ENCODE results near the gene GLI3.

The GLI3 gene

DNA sequence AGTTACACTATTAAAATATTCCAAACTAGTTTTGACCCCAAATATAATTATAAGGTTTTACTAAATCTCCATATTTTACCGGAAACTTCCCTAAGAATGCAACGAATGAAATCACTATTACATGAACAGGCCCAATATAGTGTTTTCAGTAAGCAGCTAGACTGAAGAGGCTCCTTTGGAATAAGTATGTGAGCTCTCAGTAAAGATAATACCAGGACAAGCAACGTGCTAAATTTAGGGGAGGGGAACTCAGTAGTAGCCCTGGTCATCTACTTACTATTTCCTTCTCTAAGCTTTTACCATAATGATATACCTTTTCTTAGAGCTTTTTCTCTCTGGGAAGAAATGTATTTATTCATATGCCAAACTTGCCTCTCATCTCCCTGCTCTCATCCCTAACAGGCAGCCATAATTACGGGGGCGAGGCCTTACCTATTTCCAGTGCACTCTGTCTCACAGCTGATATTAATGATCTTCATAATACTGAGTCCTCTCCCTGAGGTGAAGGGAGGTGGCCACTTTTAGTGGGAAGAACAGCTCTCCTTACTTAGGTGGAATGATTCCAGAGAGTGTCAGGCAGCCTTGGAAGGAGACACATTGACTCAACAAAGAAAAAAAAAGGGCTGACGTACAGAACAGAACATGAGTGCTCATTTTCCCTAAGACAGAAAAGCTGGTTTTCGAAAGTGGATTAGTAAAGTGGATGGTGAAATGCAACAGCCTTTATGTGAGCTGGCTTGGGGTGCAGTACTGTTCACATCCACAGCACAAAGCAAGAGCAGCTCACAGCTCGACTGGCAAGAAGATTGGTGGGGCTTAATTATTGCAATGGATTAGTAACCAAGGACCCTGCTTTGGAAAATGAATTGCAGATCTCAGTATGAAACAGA, 165.4 kb downstream of the GLI3 start:
- no peak for DNase-seq

DNA sequence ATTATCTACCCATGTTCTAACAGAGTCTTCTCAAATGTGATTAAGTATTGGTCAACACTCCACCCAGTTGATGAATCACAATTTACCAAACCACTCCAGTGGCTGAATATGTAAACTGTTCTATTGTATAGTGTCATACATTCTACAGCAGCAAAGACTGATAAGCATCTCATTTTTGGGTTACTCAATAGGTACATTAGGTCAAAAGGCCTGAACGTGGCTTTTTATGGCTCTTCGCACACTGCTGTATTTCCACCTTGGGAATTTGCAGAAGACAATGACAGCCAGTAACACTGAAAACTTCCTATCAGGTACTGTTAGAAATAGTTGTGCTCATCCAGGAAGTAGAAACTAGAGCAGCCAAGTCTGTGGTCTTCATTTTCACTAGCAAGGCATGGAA, 166.9 kb downstream of the GLI3 start:
- no peak for DNase-seq

DNA sequence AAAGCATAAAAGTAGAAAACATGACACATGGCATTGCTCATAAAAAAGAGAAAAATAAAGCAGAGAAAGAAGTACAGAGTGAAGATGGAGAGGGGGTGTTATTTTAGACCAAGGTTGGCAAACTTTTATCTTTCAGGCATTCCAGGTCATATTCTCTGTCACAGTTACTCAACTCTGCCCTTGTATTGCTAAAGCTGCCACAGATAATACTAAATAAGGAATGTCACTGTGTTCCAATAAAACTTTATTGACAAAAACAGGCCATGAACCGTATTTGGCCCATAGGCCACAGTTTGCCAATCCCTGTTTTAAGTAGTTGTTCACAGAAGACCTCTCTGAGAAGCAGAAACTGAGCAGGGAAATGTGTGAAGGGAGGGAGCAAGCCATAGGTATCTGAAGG, 167.4 kb downstream of the GLI3 start:
- no peak for DNase-seq

DNA sequence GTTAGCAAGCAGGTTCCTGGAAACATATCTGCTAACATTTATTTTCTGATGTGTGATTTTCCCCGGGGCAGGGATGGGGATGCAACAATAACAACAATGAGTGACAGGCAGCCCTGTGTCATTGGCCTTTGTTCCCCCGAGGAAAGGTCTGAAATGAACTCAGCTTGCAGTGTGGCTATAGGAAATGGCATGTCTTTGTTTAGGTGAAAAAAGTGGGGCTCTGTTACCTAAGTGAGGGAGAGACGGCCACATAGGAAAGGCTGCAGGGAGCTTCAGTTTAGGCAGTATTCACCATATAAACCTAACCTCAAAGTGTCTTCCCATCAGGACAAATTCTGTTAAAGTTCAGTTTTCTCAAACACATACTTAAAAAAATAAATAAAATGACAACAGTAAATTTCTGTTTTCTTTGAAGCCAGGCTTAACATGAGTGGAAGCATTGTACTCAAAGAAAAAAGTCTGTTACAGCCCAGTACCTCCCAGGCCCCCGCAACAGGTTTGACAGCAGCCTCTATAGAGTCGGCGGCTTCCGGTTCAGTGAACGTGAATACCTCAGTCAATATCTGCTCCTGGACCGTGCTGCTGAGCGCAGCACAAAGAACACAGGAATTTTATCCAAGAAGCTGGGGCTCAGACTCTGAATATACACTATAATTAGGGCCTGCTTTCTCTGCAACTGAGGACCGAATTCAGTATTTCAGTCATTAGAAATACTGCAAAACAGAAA, 168.3 kb downstream of the GLI3 start:
- DNase-seq = no peak

DNA sequence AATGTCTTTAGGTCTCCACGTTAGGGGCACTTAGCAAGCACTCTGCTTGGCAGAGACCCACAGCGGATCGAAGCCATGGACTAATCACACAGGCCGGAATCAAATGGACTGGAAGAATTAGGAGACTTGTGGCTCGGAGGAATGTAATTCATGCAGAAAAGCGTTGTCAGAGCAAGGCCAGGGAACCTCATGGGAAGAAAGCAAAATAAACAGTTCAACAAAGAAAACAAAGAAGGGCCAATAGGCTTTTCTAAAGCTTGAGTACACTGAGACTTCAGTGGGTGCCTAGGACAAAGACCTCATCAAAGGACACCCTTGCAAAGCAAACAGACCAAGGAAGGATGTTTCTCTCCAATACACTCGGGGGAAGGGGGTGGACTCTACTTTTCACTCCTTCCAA, 171.1 kb downstream of the GLI3 start:
- no peak for DNase-seq

DNA sequence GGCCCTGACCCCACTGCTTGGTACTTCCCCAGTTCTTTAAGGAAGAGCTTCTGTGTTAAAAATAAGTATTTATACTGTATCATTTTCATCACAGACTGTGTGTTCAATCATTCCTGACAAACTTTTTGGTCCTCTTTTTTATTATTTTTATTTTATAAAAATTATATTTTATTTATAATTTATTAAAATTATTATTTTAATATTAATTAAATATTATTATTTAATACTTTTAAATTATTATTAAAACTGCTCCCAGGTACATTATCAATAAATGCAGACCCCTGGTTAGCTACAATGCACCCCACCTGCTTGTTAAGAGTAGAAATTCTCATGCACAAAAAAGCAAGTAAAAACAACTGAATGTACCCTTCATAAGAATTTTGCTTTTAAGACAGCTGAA, 172.0 kb downstream of the GLI3 start:
- no peak for DNase-seq

DNA sequence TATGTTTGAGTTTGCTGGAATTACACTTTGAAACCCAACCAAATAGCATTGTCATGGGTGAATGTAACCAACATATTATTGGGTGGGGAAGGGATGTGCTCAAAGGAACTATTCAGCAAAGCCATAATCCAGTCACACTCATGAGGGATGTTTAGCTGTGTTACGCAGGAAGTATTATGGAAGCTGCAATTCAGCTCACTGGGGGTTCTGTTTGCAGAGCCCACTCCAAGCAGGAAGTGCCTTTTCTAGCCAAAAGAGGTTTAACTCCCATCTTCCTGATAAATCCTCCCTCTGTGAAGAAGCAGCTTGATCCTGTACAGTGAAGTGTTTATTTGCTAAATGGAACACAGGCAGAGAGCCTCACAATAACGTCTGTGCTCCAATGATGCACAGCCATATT, 172.5 kb downstream of the GLI3 start:
- DNase-seq = no peak

DNA sequence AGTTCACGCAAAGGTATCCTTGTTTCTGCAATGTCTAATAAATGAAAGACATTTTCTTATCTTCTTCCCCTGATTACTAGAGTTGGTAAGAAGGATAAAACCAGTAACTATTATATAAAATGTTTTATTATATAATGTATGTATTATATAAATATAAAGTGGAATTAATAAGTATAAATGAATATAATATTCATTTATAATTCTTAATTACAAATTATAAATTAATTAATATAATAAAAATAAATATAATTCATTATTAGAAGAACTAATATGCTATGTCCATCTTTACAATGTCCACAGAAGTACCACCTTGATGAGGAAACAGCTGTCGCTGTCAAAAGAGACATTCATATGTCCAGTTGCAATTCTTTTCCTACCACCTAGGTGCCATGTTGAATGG, 177.7 kb downstream of the GLI3 start:
- DNase-seq = no peak

DNA sequence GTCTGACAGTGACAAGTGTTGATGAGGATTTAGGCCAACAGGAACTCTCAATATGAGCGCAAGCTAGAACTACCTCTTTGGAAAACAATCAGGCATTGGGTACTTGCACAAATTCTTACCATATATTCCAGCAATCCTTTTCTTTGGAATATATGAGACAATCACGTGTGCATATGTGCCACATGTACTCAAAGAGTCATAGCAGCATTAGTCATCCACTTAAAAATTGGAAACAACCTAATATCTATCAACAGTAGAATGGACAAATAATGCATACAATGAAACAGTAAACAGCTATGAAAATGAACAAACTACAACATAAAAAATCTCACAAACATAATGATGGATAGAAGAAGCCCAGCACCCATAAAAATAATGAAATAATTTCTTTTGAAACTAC, 179.7 kb downstream of the GLI3 start:
- DNase-seq = no peak

DNA sequence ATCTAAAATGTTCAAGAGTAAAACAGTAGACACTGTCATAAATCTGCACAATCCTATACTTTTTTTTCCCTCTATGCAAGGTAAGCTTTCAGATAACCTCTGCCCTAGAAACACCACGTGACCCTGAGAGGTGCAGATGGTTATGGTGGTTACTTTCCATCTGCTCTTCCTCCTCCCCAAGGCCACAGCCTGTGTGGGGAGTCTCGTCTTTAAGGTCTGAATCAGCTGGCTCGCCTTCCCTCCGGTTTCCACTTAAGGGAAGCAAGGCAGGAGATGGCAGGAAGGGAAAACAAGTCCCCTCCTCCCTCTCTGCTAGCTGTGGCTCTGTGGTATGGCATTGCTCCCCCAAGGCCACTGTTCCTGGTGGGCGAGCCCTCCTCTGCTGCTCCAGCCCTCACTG, 181.8 kb downstream of the GLI3 start:
- DNase-seq = no peak

DNA sequence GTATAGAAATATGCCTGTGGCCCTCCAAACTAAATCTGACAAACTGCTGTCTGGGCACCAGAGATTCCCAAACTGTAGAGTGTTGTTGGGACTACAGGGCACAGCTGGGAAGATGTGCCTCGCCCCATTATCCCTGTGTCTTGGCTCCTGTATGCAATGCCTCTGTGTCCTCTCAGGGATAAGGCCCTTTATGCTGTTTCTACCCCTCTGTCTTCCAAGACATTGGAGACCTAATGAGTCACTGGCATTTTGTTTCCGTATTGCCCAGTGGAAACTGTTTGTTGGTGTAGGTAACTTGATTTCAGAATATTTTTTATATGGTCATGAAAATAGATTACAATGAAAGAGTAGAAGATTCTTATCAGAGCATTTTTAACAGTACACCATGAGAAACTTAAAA, 183.2 kb downstream of the GLI3 start:
- no peak for DNase-seq

DNA sequence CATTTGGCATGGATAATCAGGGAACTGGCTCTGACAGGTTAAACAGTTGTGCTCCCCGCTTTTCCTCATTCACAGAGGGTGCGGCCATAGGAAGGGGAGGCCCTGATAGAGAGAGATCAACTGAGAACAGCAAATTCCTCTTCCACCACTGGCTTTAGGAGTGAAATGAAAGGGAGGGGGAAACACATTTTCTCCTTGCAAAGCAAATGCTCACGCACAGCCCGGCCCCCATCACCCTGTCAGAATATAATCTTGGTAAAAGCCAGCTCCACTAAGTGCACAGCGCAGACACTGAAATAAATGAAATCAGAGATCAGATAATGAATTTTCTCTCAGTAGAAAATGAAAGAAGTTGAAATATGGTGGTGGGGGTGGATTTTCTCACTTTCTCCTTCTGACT, 187.2 kb downstream of the GLI3 start:
- no peak for DNase-seq

DNA sequence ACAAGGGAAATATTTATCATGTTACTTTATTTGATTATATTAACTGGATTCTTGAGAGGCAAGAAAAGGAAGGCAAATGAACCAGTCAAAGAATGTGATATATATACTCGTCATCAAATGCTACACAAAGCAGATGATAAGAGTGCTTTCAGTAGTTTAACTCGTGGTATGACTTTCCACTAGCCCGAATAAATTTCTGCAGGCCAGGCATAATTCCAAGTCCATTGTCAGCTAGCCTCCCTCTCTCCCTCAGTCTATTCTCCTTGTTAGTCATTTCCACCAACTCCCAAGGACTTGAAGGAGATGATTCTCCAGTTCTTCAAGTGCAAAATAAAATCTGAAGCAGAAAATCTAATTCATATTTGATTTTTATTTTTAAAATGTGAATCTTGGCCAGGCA, 190.5 kb downstream of the GLI3 start:
- no peak for DNase-seq

DNA sequence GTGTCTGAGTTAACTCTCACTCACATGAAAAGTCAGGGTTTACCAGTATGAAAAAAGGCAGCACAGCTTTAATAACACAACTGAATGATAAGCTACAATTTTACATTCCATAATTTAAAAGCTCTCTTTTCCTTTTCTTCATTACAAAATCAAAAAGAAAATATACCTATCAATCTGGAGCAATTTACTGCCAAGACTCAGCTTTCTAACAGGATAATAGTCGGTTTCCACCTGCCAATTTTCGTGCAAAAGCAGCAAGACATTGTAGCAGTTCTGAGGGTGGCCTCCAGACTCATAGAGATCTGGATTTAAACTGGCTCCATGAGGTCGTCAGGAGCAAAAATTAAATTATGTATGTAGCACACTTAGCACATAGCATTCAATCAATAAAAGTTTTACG, 191.0 kb downstream of the GLI3 start:
- no peak for DNase-seq

DNA sequence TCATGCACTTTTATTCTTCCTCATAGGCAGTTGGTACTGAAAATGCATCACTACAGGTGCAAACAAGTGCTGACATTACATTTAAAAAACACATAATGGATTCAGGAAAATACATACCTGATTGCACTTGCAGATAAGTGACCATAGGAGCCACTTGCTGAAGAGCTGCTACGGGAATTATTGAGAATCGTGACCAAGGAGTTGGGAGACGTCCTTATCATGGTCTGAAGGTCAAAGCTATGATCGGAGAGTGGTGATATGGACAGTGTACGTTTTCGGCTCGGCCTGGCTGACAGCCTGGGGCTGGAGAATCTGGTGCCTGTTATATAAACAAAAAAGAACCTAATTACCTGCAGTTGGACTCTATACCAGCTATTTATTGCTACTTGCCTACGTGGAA, 197.1 kb downstream of the GLI3 start:
- DNase-seq = no peak

DNA sequence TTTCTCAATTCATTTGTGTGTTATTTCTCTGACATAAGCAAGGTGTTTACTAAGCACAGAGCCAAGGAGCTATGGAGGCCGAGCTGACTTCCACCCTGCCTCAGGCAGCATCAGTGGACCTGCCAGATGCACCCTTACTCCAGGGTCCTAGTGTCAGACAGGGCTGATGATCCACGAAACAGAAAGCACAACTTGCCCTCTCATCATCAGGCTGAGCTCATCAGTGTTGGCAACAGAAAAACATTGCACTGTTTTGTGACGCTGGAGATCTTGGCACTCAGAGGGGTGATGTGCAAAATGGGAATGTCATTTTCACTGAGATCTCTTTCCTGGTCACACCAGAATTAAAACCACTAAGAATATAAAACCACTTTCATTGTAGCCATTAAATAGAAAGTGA, 201.8 kb downstream of the GLI3 start:
- DNase-seq = no peak

DNA sequence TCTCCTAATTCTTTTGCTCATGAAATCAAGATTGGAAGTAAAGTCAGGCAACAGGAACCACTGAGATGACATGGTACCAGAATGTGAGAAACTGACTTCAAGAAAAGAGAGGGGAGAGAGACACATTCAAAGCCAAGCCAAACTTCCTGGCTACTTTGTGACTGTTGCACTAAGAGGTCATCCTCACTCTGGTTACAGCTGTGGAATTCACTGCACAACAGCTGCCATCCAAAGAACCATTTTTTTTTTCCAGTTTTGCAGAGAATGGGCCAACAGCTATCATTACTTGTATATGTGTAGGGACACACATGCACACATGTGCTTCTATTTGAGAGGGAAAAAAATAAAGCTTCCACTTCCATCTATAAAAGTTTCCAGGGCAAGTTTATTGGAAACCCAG, 203.5 kb downstream of the GLI3 start:
- no peak for DNase-seq

DNA sequence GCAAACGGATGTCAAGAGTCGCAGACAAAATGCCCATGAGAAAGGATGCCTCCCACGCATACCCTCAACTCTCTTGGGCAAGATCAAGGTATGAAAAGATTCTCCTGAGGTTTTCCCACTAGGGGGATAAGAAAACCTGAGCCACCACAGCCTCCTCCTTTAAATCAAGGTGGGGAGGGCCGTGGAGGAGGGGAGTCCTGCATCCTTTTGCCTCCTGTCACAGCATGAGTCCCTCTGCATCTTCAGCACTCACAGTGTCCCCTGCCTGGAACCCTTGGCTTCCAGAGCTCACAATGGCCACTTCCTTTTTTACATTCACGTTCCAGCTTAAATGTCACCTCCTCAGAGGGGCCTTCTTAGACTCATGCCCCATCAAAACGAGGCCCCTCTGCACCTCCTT, 207.6 kb downstream of the GLI3 start:
- no peak for DNase-seq

DNA sequence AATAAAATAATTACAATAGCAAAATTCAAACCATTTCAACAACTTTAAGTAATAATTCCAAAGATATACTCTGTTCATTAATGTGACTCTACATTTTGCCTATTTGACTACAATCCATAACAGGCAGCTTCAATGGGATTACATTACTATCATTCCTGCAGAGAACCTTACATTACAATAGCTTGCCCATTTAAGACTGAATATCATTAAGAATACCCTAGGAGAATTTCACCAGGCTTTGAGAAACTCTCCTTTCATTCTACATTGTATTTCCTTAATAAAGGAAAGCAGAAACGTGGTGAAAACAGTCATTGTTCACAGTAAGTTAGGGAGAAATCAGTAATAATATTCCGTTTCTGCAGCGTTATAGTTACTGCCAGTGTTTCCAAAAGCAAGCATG, 209.5 kb downstream of the GLI3 start:
- no peak for DNase-seq

DNA sequence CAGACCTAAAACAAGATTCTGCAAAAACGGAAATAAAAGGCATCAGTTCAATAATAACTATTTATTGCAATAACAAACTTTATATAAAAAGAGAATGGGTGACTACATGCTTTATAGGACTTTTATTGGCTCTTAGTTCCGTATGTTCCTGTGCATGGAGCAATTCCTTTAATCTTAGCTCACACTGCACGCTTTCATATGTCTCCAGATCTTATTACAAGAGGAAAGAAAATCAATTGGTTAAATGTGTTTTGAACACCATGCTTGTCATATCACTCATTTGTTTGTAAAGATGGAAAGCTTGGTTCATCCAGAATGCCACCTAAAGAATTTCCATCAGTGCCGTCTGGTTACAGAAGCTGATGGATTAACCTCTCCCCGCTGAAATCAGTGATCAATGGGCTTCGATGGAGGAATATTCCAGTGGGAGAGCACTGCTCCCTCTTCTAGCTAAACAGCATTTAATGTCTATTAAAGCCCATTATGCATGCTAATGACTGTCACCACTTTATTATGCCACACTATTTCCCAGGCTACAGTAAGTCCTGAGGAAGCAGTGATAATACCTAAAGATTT, 210.3 kb downstream of the GLI3 start:
- DNase-seq = no peak

DNA sequence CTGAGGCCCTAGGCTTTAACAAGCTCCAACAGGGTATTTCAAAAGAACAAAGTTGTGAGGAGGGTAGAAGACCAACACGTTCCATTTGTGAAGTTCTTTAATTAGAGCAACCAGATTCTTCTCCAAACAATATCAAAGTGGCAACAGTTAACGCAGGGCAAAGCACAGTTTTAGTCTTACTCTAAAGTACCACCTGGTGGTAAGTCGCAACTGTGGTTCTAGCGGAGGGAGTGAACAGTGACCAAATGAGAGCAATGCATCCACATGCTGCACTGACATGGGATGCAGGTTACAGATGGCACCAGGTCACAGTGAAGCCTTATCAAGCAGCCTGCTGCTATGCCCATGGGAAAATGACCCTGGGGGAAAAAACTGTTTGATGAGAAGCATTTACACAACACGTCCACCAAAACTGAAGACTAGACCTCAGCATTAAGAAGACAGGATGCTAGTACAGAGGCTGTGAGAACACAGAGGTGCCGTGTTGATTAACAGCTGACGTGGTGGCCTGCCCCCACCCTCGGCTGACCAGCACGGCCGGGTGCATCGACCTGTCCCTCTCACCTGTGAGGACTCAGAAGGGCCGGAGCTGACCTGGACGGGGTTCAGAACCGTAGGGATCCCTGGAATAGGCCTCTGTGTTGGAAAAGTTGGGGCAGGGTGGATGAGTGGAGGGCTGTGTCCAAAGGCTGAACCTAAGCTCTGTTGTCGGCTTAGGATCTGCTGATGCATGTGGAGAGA, 211.2 kb downstream of the GLI3 start:
- DNase-seq = no peak

DNA sequence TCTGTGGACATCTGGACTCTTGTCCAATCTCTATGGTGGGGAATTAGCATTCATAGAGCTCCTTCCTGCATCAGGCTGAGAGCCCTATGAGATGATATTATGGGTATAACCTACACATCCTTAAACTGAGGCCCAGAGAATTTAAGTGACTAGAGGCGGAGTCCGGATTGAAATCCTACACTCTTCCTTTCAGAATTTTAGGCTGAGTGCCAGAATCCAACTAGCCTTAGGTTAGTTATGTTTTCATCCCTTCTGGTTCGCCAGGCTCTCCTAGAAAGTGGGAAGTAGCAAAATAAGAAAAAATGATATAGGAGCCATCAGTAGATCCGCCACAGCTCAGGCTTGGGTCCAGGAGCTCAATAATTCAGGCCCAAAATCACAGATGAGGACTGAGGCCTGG, 212.5 kb downstream of the GLI3 start:
- no peak for DNase-seq

DNA sequence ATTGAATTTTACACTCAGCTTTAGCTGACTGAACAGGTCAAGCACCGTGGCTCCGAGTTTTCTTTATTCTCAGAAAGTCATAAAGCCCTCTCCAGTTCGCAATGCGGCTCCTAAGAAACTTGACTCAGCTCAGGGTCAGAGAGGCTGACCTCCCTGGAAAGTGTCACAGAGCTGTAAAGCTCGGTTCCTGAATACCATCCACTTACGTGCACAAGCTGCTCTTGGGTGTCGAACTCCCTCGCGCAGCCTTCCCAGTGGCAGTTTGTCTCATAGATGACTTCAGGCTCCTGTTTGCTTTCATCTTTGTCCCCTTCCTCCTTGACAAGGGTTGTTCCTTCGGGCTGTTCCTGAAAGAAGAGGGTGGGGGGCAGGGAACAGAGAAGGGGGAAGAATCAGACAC, 213.7 kb downstream of the GLI3 start:
- DNase-seq = no peak

DNA sequence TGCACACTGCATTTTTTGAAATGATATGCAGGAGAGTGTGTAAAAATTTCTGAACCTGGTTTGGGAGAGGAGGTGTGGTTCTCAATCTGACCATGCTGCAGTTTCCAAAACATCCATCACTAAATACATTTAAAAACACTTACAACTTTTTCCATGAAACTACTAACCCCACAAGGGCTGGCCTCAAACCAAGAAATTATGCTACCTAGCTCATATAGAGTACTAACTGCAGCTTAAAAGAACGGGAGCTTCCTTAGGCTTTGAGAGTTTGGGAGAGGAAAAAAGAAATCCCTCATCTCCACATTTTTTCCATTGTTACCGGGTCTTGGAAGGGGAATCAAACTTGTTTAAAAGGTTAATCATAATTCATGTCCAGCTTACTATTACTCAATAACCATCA, 214.2 kb downstream of the GLI3 start:
- no peak for DNase-seq

Measured in NCI-H524 treated with DMSO at 0.1 percent for 48 hours (cell line).